WERI-Rb-1 (cell line): ENCODE data around the gene ELL2.

Source experiments
- DNase-seq: peaks from one replicate; pipeline ENCODE4 v3.0.0-alpha.2; 2020
- H3K27ac ChIP-seq: fragments of 250-450 bp; sonication (Bioruptor Pico); 2 replicates; pipeline ENCODE4 v1.5.1; 2020; ENCODE audit warnings: mild to moderate bottlenecking, moderate library complexity
- H3K27me3 ChIP-seq: fragments of 250-450 bp; sonication (Bioruptor Pico); 2 replicates; pipeline ENCODE4 v1.5.1; 2021; ENCODE audit warnings: mild to moderate bottlenecking, low read depth, moderate library complexity; ENCODE audit not compliant: insufficient read depth, severe bottlenecking
- H3K36me3 ChIP-seq: fragments of 250-450 bp; sonication (Bioruptor Pico); 2 replicates; pipeline ENCODE4 v1.5.1; 2020; ENCODE audit warnings: mild to moderate bottlenecking, moderate library complexity
- H3K4me3 ChIP-seq: 2 replicates; pipeline ENCODE4 v1.5.1; 2011; ENCODE audit warnings: low read depth, mild to moderate bottlenecking, control low read depth, low read length
- H3K9me3 ChIP-seq: fragments of 250-450 bp; sonication (Bioruptor Pico); 2 replicates; pipeline ENCODE4 v1.5.1; 2021; ENCODE audit warnings: mild to moderate bottlenecking, moderate library complexity; ENCODE audit not compliant: severe bottlenecking
- TF ChIP-seq, protein P1 (sequence below): IDR thresholded peaks from 2 replicates; pipeline ENCODE4 v1.5.1; 2011; ENCODE audit warnings: low read depth, mild to moderate bottlenecking, control low read depth, inconsistent platforms, low read length

The ELL2 gene

DNA sequence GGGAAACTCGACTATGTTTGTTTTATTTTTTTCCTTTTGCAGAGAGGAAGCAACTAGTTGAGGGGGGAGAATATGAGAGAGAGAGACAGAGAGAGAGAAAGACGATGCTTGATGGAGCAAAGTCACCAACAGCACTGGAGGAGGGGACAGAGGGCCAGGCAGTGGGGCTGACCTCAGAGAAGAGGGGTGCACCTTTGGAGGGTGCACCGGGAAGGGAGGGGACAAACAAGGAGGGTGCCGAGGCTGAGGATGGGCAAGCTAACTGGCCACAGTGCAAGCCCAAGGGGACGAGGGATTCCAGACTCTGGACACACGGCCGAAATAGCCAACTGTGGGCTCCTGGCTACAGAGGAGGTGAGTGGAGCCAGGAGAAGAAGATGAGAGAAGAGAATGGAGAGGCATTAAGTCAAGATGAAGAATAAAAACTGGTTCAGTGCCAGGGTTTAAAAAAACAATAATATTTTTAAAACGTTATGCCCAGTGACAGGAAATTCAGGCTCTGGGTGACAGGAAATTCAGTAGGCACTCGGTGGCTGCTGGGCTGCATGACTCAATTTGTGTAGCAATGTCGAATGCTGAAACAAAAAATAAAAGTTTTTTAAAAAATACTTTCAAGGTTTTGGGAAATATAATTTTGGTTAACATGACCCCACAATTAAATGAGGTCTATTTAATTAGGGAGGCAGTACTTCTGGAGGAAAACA is 125.8 kb downstream of the ELL2 start:
- no peaks in the 10 kb centered on the region for H3K9me3 ChIP-seq
- no peaks in the 10 kb centered on the region for H3K27me3 ChIP-seq
- no peak for DNase-seq
- no peaks in the 10 kb centered on the region for H3K36me3 ChIP-seq
- H3K4me3 ChIP-seq = no peak overlapping the region
- H3K27ac ChIP-seq = no peak overlapping the region
- TF ChIP-seq, protein P1, sequence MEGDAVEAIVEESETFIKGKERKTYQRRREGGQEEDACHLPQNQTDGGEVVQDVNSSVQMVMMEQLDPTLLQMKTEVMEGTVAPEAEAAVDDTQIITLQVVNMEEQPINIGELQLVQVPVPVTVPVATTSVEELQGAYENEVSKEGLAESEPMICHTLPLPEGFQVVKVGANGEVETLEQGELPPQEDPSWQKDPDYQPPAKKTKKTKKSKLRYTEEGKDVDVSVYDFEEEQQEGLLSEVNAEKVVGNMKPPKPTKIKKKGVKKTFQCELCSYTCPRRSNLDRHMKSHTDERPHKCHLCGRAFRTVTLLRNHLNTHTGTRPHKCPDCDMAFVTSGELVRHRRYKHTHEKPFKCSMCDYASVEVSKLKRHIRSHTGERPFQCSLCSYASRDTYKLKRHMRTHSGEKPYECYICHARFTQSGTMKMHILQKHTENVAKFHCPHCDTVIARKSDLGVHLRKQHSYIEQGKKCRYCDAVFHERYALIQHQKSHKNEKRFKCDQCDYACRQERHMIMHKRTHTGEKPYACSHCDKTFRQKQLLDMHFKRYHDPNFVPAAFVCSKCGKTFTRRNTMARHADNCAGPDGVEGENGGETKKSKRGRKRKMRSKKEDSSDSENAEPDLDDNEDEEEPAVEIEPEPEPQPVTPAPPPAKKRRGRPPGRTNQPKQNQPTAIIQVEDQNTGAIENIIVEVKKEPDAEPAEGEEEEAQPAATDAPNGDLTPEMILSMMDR = no peak
